ENCODE measurements around the gene ENO3.

- TF ChIP-seq CTCF (IDR thresholded peaks at IDR 0.05 in 4 of 5, conservative IDR thresholded peaks at IDR 0.05 in 1 of 5) (peak; percentile 90 to 96 (median 91)), POLR2A (IDR thresholded peaks at IDR 0.05) (no peak)
Measured at GRCh38 chr17:4908711-4909496, 42.0 kb upstream of the ENO3 start.

Data from gastrocnemius medialis (tissue), 4 donors.